Stimulated activated CD4-positive, alpha-beta T cell treated with anti-CD3 and anti-CD28 coated beads, Interleukin-4, amount 100 ng/mL, for 48 hours (primary cell): ENCODE results near the gene GRIK3.

Experiments
- DNase-seq, 2 donors: peaks; one replicate each; pipeline ENCODE4 v3.0.0-alpha.2; 2020; ENCODE audit warnings: low read depth in 2 of 2

Gene GRIK3

GRCh38 chr1:37043101-37043500 lies 8.8 kb upstream of the GRIK3 start:
- no peak for DNase-seq

- DNase-seq, result no peak
Measured at GRCh38 chr1:37042506-37042905, 8.2 kb upstream of the GRIK3 start.

DNA sequence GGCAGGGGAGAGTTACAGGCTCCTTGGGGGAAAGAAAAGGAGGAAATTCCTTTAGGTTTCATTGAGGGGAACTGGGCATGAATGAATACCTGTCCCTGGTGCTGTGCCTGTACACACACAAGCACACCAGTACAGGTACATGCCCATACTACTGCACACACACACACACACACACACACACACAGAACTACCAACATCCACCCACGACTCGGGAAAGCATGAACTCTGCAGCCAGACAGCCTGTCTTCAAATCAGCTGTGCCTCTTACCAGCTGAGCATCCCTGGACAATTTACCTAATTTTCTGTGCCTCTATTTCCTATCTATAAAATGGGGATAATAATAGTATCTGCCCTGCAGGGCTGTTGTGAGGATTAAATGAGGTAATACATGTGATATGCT lies 7.2 kb upstream of the GRIK3 start:
- no peak for DNase-seq

DNA sequence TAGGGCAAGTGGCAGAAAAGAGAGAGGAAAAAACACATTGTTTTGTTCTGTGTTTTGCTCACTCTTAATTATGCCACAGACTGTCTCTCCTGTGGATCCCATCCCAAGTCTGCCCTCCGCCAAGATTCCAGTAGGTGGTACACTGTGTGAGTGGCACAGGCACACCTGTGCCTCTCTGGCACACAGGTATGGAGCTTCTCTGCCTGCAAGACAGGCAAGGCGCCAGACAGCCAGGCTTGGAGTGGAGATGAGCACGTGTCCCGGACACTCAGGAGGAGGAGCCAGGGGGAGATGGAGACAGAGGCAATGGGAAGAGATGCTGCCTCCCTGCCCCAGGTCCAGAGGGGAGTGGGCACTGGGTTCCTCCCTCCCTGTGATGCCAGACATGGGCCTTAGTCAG lies 6.5 kb upstream of the GRIK3 start:
- no peak for DNase-seq

- no peak for DNase-seq
Measured at GRCh38 chr1:37040261-37040660, 5.9 kb upstream of the GRIK3 start.

GRCh38 chr1:37038227-37039093 lies 4.1 kb upstream of the GRIK3 start:
- no peak for DNase-seq

DNA sequence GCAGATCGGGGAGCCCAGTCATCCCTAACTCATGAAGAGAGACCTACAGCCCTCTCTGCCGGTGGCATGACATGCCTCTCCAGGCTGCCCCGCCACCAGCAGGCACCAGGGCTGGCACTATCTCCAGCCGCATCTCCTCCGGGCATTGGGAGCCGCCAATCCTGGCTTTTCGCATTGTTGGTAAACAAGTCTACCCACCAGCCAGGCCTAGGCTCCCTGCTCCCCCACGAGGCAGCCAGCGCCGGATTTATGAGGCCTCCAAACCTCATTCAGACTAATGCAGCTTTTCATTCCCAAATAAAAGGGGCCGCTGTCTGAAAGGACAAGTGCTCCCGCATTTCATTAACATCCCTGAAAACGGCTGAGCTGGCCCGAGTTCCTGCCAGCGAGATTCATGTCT lies 3.4 kb upstream of the GRIK3 start:
- DNase-seq, result no peak

GRCh38 chr1:37036667-37037053 lies 2.3 kb upstream of the GRIK3 start:
- DNase-seq, result no peak

DNA sequence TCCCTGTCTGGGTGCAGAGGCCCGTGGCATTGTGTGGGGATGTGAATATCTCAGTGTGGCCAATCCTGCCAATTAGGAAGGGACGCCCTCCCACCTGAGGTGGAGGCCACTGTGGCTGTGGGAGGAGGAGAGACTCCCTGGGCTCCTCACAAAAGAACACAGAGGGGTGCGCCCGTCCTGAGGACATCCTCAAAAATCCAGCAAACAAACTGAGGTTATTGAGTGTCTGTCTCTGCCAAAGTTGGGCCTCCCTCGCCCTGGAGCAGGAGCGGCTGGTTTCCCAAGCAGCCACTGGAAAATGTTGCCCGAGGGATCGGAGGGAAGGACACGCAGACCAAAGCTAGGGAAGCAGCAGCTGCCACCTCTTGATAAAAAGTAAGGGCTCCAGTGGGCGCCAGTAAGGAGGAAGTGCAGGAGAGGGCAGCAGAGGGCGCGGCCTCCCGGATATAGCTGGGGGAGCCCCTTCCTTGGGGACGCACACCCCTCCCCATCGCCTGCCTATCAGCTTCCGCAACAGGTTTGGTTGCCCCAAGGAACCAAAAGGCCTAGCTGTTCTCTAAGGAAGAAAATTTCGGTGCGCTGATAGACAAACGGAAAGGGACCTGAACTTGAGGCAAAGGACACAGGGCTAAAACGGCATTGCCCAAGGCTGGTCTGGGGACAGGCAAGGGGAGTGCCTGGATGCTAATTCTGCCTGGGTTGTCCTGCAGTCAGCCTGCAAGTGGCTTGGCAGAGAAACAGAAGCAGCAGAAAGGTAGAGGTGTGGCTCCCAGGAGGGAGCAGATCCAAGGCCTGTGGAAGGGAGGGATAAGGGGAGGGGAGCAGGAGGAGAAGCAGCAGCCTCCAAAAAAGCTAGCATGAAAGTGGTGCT lies 1.7 kb upstream of the GRIK3 start:
- no peak for DNase-seq

- no peak for DNase-seq
Measured at GRCh38 chr1:37035014-37035691, 838 bp upstream of the GRIK3 start.

DNA sequence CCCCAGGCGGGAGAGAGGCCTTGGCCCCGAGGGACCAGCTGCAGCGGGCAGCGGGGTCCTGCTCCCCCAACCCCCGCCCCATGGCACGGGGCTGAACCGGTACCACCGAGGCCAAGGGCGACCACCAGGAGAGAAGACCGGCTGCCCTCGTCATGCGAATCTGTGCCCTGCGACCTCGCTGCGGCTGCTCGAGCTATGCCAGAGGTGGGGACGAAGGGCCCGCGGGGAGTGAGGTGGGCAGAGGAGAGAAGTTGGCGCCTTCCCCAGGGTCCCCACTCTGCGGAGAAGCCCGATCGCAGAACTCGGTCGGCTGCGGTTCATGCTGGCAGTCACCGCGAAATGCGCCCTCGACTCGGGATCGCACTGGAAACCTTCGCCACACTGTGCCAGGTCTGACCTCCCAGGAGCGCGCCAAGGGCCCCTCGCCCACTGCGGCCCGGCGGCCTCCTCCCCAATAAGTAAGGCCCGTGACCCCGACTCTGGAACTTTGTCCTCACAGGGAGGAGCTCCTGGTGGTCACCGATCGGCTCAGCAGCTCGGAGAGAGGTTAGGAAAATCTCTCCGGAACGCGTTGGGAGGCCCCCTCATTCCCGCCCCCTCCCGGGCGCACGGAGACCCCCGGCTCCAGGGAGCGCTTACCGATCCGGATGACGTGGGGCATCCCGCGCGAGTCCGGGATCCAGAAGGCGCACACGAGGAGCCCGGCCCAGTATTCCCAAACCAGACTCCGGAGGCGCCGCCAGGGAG lies 787 bp downstream of the GRIK3 start:
- no peak for DNase-seq

GRCh38 chr1:37032660-37033354 lies 1.5 kb downstream of the GRIK3 start:
- no peak for DNase-seq

DNA sequence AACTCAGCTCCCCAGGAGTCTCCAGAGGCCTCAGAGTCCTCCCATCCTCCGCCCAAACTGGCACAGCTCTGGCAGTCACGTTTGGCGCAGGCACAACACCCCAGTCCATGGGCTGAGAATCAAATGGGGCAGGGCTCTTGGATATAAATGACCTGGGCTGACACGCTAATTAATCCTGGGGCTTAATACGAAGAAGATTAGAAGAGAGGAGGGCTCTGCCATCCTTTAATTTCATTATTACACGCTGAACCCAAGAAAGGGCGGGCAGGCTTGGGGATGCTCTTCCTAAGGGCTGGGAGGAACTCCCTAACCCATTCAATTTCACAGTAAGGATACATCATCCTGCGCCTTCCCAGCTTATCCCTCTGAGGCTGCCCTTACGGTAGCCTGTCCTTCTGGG lies 2.4 kb downstream of the GRIK3 start:
- DNase-seq, result no peak

DNA sequence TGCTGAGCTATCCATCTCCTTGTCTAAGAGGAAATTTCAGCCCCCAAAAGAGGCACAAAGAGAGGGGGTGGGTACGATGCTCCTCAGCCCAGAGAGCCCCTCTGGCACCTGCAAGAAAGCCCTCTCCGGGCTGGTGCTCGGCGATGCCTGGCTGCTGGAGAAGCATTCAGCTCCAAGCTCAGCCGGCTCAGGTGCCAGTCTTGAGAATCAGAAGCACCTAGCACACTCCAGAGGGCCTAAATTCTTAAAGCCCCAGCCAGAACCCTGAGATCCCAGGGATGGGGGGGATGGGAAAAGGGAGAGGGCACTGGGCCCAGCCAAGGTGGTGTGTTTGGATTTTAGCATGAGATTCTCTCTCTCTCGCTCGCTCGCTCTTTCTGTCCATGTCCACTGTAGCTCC lies 2.9 kb downstream of the GRIK3 start:
- DNase-seq, result no peak

DNA sequence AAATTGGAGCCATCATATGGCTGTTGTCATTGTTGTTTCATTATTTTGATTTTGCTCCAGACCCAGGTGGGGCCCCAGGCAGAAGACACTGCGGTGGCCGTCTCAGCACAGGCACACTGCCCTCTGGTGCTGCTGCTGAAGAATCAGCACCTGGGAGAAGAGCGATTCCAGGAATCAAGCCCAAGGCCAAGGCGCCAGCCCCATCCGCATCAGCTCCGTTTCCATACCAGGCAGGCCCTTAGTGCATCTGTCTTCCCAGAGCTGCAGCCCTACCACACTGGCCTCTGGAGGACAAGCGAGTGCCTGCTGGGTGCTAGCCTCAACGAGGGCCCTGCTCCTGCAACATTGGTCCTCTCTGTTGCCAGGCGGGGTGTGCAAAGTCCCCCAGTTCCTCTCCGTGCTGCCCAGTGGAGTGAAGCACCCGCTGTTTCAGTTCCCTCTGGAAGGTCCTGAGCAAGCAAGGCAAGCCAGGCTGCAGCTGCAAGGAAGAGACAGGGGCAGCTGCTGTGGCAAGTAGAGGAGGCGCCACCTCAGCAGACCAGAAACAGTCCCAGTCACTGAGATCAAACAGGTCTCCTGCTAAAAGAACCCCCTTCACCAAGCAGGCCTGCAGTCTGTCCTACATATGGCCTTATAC lies 5.2 kb downstream of the GRIK3 start:
- DNase-seq, result no peak

DNA sequence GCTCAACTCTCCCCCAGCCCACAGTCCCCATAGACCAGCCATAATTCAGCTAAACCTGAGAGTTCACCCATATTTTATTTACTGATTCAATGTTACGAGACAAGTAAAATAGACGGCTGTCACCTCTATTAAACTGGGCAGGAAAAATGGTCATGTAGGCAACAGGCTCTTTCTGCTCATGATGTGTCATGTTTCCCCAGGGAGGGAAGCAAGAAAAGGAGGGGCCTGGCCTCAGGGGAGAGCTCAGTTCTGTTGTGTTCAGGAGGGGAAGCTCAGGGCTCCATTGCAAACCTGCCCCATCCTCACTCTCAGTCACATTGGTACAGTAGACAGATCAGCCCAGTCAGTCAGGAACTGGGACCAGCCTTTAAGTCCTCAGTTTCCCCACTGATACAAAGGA lies 12.8 kb downstream of the GRIK3 start:
- no peak for DNase-seq

- DNase-seq, result no peak
Measured at GRCh38 chr1:37020653-37021277, 13.6 kb downstream of the GRIK3 start.

- no peak for DNase-seq
Measured at GRCh38 chr1:37018510-37018909, 15.8 kb downstream of the GRIK3 start.

GRCh38 chr1:37017720-37018119 lies 16.6 kb downstream of the GRIK3 start:
- no peak for DNase-seq

GRCh38 chr1:37016121-37016520 lies 18.2 kb downstream of the GRIK3 start:
- no peak for DNase-seq
